HG03558 (cell line): ENCODE data around the gene COMMD2.

Experiments
- ATAC-seq: cut with Tn5 transposase; IDR thresholded peaks from one replicate; pipeline ENCODE4 v1.9.1; 2021; ENCODE audit warnings: moderate number of reproducible peaks; ENCODE audit not compliant: unreplicated experiment; ENCODE audit errors: extremely low read depth

Gene COMMD2

GRCh38 chr3:149764302-149764701, 12.0 kb upstream of the COMMD2 start:
- ATAC-seq, result no peak

- no peak for ATAC-seq
These were observed 11.4 kb upstream of the COMMD2 start for GRCh38 chr3:149763565-149764195.

GRCh38 chr3:149753717-149754116, 1.4 kb upstream of the COMMD2 start:
- no peak for ATAC-seq

DNA sequence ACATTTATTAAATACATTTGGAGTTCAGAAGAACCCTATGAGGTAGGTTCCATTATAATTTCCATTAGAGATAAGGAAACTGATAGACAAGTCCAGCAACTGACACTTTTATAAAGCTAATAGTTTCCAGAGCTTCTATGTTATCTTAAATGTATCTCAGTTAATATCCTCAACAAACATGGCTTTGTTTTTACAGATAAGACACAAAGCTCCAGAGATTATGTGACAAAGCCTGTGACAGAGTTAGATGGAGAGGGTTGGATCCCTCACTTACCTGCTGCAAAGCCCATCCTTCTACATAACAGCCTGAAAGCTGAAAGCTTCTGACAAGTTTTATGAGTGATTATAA, 473 bp upstream of the COMMD2 start:
- no peak for ATAC-seq

- no peak for ATAC-seq
These were observed 738 bp downstream of the COMMD2 start for GRCh38 chr3:149751551-149751950.

- no peak for ATAC-seq
These were observed 7.7 kb downstream of the COMMD2 start for GRCh38 chr3:149744606-149745005.

DNA sequence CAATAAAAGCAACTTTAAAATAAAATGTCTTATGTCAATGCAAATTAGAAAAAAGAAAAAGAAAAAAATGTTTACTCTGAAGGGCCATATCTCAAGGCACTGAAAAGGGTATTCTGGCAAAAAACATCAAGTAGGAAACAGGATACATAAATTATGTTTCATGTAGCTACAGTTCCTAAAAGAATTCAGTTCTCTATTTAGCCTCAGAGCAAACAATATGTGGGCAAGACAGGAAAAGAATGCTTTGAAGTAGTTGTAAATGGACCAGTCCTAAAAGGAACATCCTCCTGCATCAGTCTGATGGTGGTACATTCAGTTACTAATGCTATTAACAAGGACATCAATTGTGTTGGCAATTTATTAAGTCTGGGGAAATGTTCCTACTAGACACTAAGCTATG, 8.1 kb downstream of the COMMD2 start:
- ATAC-seq, result no peak

DNA sequence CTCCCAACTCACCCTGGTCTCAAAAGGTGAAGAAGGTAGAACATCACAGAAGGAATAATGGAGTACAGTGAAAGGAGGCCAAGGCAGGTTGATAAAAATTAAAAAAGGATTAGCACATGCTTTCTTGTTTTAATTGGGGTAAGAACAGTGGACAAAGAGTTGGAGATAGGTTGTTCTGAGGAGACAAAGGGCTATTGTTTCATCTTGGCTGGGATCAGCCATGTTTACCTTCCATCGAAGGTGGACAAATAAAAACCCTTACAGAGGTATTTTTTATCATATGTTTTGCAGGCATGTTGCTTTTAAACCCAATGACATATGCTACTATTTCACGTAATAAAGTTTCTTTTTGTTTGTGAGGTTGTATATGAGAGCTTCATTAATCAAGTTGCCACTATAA, 12.9 kb downstream of the COMMD2 start:
- no peak for ATAC-seq

DNA sequence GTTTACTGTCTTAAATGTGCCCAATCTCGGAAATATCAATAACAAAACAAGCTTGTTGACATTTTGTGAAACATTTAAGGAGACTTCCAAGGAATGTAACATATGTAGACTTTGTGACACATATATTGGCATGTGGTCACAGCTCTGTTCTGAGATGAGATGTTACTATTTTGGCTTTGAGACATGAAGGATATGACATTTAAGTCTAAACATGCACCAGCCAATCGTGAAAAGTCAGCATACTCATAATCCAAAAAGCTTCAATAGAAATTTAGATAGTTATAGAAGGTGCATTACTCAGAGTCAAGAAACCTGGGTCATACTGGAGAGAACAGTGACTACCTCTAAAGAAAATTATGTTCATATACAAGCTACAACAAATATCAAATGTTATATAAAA, 13.4 kb downstream of the COMMD2 start:
- no peak for ATAC-seq

- no peak for ATAC-seq
These were observed 15.4 kb downstream of the COMMD2 start for GRCh38 chr3:149736953-149737205.

DNA sequence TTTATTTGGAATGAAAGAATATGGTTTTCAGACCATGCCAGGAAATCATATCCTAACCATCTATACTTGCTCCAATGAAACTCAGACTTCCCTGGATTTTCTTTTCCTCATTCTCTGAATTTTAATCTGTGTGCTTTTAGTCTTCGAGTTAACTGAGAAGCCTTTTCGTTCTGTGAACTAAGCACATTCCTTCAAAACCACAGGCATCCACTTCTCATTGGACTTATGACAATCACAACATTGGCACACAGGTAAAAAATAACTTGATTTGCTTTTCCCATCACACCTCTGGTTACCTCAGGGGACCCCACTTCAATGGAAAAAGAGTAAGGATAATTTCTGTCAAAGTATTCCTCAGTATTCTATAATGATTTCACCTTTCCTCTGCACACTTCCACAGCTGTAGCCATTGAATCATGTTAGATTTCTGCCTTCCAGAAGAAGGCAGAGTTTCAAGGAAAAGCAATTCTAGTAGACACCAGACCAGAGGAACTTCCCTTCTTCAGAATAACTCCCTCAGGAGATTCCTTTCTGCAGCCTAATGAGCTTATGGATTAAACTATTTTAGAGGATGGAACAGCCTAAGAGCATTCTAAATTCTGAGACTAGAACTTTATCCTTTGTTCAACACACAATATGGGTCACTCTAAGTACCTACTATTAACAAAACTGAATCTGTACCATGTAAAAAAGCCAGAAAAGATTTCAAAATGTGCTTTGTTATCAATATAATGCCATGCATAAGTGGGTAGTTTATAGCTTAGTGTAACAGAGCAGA, 15.9 kb downstream of the COMMD2 start:
- ATAC-seq, result no peak

GRCh38 chr3:149732234-149732633, 20.1 kb downstream of the COMMD2 start:
- no peak for ATAC-seq

- no peak for ATAC-seq
These were observed 24.6 kb downstream of the COMMD2 start for GRCh38 chr3:149727656-149728055.

GRCh38 chr3:149726716-149727407, 25.4 kb downstream of the COMMD2 start:
- peak; percentile 89 for ATAC-seq

DNA sequence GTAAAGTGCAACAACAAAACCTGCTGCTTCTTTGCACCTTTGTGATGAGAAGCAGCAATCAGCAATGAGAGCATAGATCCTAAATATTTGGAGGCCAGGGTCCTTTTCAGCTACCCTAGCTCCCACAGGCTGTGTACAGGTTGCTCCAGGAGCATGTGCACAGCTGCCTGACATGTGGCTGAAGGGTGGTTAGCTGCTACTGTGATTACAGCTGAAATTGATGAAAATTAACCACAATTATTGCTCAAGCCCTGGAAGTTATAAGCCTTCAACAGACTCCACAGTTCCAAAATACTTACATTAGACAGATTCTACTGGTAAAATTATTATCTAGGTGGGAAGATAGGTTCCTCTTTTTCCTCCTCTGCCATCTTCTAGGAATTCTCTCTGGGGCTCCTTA, 28.5 kb downstream of the COMMD2 start:
- no peak for ATAC-seq

DNA sequence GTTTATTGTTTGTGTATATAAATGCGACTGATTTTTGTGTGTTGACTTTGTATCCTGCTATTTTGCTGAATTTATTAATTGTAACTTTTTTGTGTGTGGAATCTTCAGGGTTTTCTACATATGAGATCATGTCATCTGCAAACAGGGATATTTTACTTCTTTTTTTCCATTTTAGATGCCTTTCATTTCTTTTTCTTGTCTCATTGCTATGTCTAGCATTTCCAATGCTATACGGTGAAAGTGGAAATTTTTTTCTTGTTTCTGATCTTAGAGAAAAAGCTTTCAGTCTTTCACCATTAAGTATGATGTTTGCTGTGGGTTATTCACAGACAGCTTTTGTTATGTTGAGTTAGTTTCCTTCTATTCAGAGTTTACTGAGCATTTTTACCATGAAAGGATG, 31.4 kb downstream of the COMMD2 start:
- ATAC-seq, result no peak

DNA sequence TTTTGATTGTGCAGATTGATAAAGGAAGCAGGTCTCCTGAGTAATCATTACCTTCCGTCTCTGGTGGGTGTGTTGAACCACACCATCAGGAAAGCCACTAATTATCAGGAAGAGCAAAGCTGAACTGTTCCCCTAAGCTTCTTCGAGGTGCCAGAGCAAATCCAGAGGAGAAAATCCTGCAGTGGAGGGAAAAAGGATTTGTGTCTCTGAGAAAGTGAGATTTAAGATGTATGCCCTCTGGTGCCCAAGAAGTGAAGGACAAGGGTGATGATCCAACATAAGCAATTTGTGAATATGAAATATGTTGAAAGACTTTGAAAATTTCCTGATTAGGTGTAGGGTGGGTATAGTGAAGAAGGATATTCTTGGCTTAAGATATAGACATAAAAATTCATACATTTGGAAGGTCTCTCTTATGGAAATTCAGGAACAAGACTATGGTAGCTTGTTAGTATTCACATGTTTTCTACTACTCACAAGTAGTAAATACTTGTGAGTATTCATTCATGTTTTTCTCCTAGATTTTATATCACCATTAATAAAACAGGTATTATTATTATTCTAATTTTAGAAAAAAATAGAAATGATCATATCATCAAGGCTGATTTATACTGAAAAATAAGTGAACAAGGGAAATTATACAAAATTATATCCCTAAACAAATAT, 34.8 kb downstream of the COMMD2 start:
- ATAC-seq, result no peak

- ATAC-seq, result no peak
These were observed 35.3 kb downstream of the COMMD2 start for GRCh38 chr3:149716984-149717383.

DNA sequence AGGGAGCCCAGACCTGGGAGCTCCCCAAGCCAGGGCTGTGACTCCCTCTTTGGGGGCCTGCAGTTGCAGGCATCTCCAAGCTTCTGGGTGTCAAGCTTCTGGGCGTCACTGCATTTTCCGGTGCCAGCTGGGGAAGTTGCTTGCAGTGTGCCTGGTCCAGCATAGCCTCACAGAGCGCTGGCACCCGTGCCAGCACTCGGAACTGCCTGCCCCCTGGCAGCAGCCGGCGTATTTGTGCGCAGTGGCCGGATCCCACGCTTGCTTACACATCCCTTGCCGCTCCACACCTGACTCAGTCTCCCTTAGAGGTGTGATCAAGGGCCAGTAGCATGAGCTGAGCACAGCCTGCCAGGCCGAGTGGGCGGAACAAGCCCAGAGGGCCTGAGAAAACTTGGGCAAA, 37.0 kb downstream of the COMMD2 start:
- no peak for ATAC-seq

DNA sequence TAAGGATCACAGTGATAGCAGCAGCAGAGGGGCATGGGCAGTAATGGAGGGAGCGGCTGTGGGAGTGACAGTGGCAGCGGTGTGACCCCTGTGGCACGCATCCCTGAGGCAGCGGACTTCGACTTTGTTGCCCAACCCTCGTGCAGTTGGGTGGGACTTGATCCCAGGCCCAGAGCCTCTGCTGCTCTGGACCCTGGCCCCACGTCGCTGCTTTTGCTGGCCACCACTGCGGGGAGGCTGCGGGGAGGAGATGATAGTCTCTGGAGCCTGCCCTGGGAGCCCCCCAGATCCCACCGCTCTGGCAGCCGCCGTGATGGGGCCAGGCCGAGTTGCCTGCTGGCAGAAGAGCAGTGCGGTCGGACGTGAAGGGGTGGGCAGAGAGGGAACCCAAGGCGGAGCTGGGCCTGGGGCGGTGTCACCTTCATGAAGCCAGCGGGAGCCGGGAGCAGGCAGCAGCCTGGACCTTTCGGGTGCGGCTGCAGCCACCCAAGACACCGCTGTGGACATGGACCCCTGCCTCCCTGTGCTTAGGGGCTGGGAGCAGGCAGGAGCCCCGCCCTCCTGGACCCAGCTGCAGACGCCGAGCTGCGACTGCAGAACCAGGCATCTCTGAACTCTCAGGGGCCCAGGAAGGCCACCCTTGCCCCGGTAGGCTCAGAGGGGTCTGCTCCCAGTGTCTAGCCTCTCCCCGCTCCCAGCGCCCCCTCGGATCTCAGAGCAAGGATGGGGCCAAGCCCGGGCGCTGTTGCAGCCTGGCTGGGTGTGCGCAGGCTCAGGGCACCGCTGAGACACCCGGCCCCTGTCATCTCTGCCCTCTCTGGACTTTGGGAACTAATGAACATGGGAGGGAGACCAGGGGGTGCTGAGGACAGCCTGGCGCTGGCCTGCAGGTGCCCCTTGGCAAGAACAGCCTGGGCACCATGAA, 38.3 kb downstream of the COMMD2 start:
- no peak for ATAC-seq
